ENCODE results near the gene WFIKKN2. TPM values are rescaled to one million over a fixed set of nuclear protein-coding genes. Genes with fewer than 3 reads are reported as not detected.

WFIKKN2 gene
- total and polyA plus RNA-seq, 8 donors = 0.09 to 0.45 (median 0.15) TPM

DNA sequence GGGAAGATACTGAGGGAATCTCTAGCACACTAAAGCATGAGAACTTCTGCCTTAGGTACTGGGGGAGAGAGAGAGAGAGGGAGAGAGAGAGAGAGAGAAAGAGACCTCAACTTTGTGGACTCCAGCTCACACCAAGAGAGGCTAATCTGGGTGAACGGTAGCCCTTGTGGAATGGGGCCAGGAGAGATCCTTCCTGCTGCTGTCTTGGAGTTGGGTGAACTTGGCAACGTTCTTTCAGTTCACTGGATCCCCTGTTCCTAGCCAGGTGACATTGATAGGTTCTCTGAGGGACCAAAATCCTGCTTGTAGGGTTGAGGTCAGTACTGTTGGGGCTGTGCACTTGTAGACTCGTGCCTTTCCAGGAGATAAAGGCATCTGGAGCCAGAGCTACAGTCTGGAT is 26.5 kb upstream of the WFIKKN2 start:
- intact Hi-C loops (cut with DNase I) = no loop called here
- Histone ChIP-seq H3K9me3 (no peaks in the 10 kb centered on the region), H3K27me3 (no peaks in the 10 kb centered on the region), H3K4me1 (peaks cover 10 to 14% (median 12%) of the 10 kb centered on the region in 3 donors), H3K27ac (no peak overlapping the region), H3K36me3 (no peaks in the 10 kb centered on the region), H3K4me3 (no peak overlapping the region)
- 35 to 39% methylated on average over 3 of the region's 3 CpGs for WGBS, 2 donors
- no peak for ATAC-seq
- DNase-seq = no peak
- TF ChIP-seq, protein P1, sequence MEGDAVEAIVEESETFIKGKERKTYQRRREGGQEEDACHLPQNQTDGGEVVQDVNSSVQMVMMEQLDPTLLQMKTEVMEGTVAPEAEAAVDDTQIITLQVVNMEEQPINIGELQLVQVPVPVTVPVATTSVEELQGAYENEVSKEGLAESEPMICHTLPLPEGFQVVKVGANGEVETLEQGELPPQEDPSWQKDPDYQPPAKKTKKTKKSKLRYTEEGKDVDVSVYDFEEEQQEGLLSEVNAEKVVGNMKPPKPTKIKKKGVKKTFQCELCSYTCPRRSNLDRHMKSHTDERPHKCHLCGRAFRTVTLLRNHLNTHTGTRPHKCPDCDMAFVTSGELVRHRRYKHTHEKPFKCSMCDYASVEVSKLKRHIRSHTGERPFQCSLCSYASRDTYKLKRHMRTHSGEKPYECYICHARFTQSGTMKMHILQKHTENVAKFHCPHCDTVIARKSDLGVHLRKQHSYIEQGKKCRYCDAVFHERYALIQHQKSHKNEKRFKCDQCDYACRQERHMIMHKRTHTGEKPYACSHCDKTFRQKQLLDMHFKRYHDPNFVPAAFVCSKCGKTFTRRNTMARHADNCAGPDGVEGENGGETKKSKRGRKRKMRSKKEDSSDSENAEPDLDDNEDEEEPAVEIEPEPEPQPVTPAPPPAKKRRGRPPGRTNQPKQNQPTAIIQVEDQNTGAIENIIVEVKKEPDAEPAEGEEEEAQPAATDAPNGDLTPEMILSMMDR (IDR thresholded peaks at IDR 0.05) = no peak
- FAIRE-seq = no peak

GRCh38 chr17:50813583-50813982 is 21.8 kb upstream of the WFIKKN2 start:
- H3K4me1 ChIP-seq = no peaks in the 10 kb centered on the region
- no peaks in the 10 kb centered on the region for H3K36me3 ChIP-seq
- intact Hi-C loops (cut with DNase I) = no loop called here
- H3K4me3 ChIP-seq = no peak overlapping the region
- TF ChIP-seq, protein P1 (IDR thresholded peaks at IDR 0.05) = no peak
- FAIRE-seq (no peak), ATAC-seq (no peak), DNase-seq (no peak)
- no peaks in the 10 kb centered on the region for H3K27me3 ChIP-seq
- no peaks in the 10 kb centered on the region for H3K9me3 ChIP-seq
- H3K27ac ChIP-seq = no peak overlapping the region

GRCh38 chr17:50815400-50815799 is 20.0 kb upstream of the WFIKKN2 start:
- ATAC-seq (no peak), DNase-seq (no peak), FAIRE-seq (no peak)
- H3K4me3 ChIP-seq = no peak overlapping the region
- H3K27ac ChIP-seq = no peak overlapping the region
- H3K4me1 ChIP-seq = no peaks in the 10 kb centered on the region
- TF ChIP-seq, protein P1 (IDR thresholded peaks at IDR 0.05) = no peak
- H3K36me3 ChIP-seq = no peaks in the 10 kb centered on the region
- 79 to 86% methylated on average over 3 of the region's 3 CpGs for WGBS, 2 donors
- no peaks in the 10 kb centered on the region for H3K9me3 ChIP-seq
- no peaks in the 10 kb centered on the region for H3K27me3 ChIP-seq
- intact Hi-C loops (cut with DNase I) = no loop called here

DNA sequence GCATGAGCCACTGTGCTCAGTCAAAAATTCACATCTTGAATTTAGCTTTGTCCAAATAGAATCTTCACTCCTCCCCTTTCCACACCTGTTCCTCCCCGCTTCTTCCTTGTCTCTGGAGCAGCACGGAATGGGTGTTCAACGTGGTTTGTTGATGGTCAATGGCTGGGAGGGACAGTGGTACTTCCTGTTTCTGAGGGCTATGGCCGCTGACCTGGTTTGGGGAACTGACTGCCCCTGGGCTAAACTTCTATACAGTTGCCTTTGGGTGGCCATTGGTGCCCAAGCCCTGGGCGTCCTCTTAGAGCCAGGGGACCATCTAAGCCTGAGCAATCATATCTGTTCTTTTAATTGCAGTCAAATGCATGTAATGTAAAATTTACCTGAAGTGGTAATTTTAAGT is 19.1 kb upstream of the WFIKKN2 start:
- intact Hi-C loops (cut with DNase I) = no loop called here
- 88 to 89% methylated on average over 5 of the region's 5 CpGs for WGBS, 2 donors
- ATAC-seq = peak in 1 of 4 donors; percentile 25
- TF ChIP-seq, protein P1 (IDR thresholded peaks at IDR 0.05) = no peak
- no peaks in the 10 kb centered on the region for H3K4me1 ChIP-seq
- H3K27me3 ChIP-seq = no peaks in the 10 kb centered on the region
- no peak for DNase-seq
- H3K9me3 ChIP-seq = no peaks in the 10 kb centered on the region
- no peaks in the 10 kb centered on the region for H3K36me3 ChIP-seq
- H3K27ac ChIP-seq = no peak overlapping the region
- no peak for FAIRE-seq
- H3K4me3 ChIP-seq = no peak overlapping the region

GRCh38 chr17:50816771-50817751 is 18.3 kb upstream of the WFIKKN2 start:
- Histone ChIP-seq H3K27me3 (no peaks in the 10 kb centered on the region), H3K36me3 (no peaks in the 10 kb centered on the region), H3K27ac (no peak overlapping the region), H3K4me1 (no peaks in the 10 kb centered on the region), H3K9me3 (no peaks in the 10 kb centered on the region), H3K4me3 (peak overlapping the region in 2 of 4 donors; percentile 18 to 22)
- peak in 5 of 6 donors; percentile 30 to 85 (median 60) for DNase-seq
- 11 to 12% methylated on average over 27 of the region's 27 CpGs for WGBS, 2 donors
- ATAC-seq = peak; percentile 73 to 91 (median 83)
- TF ChIP-seq, protein P1 (IDR thresholded peaks at IDR 0.05) = peak; percentile 62 to 74 (median 68)
- intact Hi-C loops (cut with DNase I) = no loop called here
- FAIRE-seq = no peak
